Cardiac septum (tissue), 1 donor: ENCODE measurements around the gene TNK2. TPM values are rescaled to one million over a fixed set of nuclear protein-coding genes. Genes with fewer than 3 reads are reported as not detected.
"Not testable (repeated sequence)": the region's sequence is repeated elsewhere in the genome, so short reads cannot be mapped to it uniquely, and the experiment has no call there.

ENCODE experiments used
- DNase-seq: peaks from one replicate; pipeline ENCODE4 v3.0.0-alpha.2; 2020; ENCODE audit warnings: low spot score
- intact Hi-C: fragments of 100-400 bp; cut with DNase I; formaldehyde crosslinking; loops from one replicate; pipeline ENCODE4 v1.14.0; 2022
- long read RNA-seq: library from polyadenylated mRNA; unstranded; transcript quantifications from one replicate; pipeline ENCODE4 v2.0.0, GENCODE V29; 2021
- total RNA-seq: library from RNA; stranded (reverse); fragmentation: NEBNext Ultra II Directional; extraction: Animal tissue kit (Norgen Biotek cat#: 25700); gene quantifications from one replicate; pipeline ENCODE4 v1.2.1, GENCODE V29; 2021
- donor health status: DM: no; HTN: no; CAD: no.

The TNK2 gene
- total RNA-seq, result 48.3 TPM
- long read RNA-seq, transcript TNK2-205 (4 exons, 3,377 nt), result major isoform, 9 of 18 reads
- long read RNA-seq, partial matches to known transcripts, result 7 of 18 reads
- long read RNA-seq, other reads (novel, unspliced or antisense), result 2 of 18 reads

- intact Hi-C loops, result loop anchor here (2.0 kb wide), 1 partner anchor 13 kb away; no protein-coding TSS in a partner anchor
- DNase-seq, result peak; percentile 83
Measured at GRCh38 chr3:195907934-195908693, at the start of gene TNK2. TNK2 (minus strand) TSS chr3:195908551; CDS start chr3:195888588, 19,963 bp downstream.

GRCh38 chr3:195956577-195956976 lies 48.2 kb upstream of the TNK2 start:
- DNase-seq, result no peak
- intact Hi-C loops, result no loop called here

DNA sequence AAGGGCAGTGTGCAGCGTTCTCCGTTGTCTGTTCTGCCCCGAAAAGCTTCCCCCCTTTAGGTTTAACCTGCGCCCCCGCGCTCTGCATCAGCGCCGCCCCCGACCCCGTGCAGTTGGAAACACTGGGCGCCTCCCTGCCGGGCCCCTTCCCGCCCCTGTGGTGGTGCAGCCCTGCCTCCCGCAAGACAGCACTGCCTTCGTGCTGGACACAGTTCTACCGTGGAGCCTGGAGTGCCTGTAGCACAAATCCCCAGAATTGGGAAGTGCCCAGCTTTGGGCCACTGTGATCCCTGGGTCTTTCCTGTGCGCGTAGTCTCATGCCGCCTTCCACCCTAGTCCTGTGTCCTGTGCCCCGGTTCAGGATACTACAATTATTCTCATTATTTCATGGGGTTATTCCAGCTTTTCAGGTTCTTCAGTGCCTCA lies 47.1 kb upstream of the TNK2 start:
- intact Hi-C loops, result not testable (repeated sequence)

DNA sequence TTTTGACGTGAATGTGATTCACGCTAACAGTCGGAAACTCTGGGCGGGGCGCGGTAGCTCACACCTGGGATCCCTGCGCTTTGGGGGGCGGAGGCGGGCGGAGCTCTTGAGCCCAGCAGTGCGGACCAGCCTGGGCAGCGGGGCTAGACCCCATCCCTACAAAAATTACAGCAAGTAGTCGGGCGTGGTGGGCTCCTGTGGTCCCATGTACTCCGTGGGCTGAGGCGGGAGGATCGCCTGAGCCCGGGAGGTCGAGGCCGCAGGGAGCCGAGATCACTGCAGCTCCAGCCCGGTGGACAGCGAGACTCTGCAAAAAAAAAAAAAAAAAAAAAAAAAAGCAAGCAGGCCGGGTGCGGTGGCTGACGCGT lies 46.4 kb upstream of the TNK2 start:
- DNase-seq, intact Hi-C loops: not testable (repeated sequence)

More for the DNA sequence above, 47.1 kb upstream of the TNK2 start:
- peak; percentile 73 for DNase-seq

DNA sequence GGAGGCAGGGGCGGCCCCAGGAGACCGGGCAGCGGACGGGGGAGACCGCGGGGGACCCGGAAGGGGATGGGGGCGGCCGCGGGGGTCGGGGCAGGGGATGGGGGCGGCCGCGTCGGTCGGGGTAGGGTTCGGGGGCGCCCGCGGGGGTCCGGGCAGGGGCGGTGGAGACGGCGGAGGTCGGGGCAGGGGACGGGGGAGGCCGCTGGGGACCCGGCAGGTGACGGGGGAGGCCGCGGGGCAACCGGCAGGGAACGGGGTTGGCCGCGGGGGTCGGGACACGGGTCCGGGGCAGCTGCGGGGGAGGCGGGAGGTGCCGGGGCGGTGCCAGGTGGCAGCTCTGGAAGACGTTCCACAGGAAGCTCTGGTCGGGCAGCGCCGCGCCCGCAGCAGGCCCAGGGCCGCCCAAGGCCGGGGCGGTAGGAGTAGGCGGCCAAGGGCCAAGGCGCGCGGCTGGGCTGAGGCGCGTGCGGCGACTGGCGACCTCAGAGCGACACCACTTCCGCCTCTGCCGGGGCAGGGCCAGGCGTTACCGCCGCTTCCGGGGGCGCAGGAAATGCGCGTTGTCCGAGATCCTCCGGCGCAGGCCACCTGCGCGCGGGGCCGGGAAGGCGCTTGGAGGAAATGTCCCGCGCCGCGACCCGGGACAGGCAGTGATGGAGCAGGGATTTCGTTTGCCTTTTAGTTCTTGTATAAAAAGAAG lies 45.9 kb upstream of the TNK2 start:
- DNase-seq, result peak; percentile 93
- intact Hi-C loops, result not testable (repeated sequence)

DNA sequence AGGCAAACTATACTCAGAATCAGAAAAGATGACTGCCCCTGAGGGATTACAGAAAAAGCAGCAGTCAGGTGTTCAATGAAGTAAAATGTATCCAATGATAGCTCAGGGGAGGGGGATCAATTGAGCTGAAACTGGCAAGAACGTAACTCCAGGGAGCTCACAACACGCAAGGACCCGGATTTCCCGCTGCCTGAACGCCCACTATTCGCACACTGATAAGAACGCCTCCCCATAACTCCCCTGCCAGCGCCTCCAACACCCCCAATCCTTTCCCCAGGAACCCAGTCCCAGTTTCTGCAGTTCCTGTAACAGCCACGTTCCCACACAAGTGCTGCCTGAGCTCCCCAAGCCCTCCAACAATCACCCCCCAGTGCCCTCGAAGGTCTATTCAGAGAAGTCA lies 44.2 kb upstream of the TNK2 start:
- intact Hi-C loops, DNase-seq: not testable (repeated sequence)

DNA sequence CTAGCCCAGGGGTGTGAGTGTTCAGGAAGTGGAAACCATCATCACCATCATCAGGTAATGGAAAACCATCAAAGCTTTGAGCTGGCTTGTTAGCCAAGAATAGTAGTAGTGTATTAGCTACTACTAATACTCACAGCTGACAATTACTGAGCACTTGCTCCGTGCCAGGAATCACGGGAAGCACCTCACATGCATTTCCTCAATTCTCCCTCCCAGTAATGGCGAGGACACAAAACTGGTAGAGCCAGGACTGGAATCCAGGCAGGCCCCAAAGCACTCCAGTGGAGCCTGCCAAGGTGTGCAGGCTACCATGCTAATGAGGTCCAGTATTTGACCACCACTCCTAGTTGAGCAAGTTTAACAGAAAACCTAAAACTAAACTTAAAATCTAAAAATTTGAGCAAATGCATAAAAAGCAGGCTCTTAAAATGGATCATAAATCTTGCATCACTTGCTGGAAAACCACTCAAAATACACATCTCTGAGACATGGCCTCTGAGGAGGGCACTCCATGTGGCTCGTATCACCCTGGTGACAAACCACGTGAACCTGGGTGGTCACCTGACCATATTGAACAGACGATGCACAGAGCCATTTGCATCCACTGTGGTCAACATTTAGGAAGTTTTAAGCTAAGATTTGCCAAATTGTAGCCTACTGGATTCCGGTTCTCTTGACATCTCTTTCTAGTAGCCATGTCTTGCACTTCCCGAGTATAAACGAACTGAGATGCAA lies 43.3 kb upstream of the TNK2 start:
- peak; percentile 36 for DNase-seq
- intact Hi-C loops, result not testable (repeated sequence)

GRCh38 chr3:195950731-195951130 lies 42.4 kb upstream of the TNK2 start:
- intact Hi-C loops, result not testable (repeated sequence)
- peak; percentile 54 for DNase-seq

- intact Hi-C loops, DNase-seq: not testable (repeated sequence)
Measured at GRCh38 chr3:195950164-195950563, 41.8 kb upstream of the TNK2 start.

DNA sequence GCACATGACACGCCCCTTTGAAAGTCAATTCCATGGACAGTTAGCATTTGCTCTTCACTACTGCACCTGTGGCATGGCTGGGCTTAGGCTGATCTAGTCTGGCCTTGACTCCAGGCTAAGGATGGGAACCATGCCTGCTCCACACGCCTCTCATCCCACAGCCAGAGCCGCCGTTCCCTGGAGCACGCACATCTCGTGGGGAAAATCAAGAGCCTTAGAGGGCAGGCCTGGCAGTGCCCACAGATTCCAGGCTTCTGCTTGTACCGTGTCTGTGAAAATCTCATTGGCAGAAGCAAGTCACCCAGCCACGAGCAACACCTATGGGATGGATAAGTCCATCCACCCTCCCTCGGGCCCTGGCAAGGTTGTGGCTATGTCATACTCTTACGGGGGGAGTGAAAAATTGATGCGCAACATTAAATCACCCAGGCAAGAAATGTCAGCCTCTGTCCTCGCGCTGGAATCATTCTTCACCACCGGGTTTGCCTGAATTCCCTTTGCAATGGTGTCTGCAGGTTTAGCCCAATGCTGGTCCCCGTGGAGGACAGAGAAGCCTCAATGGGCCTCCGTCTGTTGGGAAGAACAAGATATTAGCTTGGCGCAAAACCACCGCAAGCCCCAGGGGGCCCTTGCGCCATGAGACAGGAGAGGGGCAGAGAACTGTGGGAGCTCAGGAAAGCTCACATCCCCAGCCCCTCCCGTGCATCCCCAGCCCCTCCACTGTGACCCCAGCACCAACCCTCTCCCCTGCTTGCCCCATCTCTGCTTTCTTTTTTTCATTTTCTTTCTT lies 38.8 kb upstream of the TNK2 start:
- intact Hi-C loops, result not testable (repeated sequence)
- DNase-seq, result peak; percentile 41

DNA sequence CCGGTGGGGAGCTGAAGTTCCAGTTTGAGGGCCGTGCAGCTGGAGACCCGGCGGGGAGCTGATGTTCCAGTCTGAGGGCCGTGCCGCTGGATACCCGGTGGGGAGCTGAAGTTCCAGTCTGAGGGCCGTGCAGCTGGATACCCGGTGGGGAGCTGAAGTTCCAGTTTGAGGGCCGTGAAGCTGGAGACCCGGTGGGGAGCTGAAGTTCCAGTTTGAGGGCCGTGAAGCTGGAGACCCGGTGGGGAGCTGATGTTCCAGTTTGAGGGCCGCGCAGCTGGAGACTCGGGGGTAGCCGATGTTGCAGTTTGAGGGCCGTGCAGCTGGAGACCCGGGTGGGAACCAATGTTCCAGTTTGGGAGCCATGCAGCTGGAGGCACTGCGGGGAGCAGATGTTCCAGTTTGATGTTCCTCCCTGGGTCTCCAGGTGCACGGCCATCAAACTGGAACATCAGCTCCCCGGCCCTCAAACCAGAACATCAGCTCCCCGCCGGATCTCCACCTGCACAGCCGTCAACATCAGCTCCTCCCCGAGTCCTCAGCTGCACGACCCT lies 33.0 kb upstream of the TNK2 start:
- intact Hi-C loops, DNase-seq: not testable (repeated sequence)

GRCh38 chr3:195940806-195941205 lies 32.5 kb upstream of the TNK2 start:
- intact Hi-C loops, DNase-seq: not testable (repeated sequence)

GRCh38 chr3:195939526-195940470 lies 31.4 kb upstream of the TNK2 start:
- intact Hi-C loops, DNase-seq: not testable (repeated sequence)

DNA sequence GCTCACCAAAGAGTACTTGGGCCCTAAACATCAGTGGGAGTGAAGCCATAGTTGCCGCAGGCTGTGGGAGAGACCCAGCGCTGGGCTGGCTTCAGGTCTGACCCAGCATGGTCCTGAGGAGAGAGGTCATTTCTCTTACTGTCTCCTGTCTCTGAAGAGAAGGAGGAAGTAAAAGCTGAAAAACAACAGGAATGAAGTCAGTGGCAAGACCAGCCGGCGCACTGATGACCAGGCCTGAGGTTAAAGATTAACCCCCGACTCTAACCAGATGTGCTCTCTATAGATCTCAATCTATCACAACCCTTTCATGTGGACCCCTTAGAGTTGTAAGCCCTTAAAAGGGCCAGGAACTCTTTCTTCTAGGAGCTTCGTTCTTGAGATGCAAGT lies 24.7 kb upstream of the TNK2 start:
- DNase-seq, result peak; percentile 5
- intact Hi-C loops, result not testable (repeated sequence)

- DNase-seq, result peak; percentile 51
- intact Hi-C loops, result no loop called here
Measured at GRCh38 chr3:195932418-195933043, 24.2 kb upstream of the TNK2 start.

- peak; percentile 26 for DNase-seq
- intact Hi-C loops, result no loop called here
Measured at GRCh38 chr3:195931582-195932273, 23.4 kb upstream of the TNK2 start.

DNA sequence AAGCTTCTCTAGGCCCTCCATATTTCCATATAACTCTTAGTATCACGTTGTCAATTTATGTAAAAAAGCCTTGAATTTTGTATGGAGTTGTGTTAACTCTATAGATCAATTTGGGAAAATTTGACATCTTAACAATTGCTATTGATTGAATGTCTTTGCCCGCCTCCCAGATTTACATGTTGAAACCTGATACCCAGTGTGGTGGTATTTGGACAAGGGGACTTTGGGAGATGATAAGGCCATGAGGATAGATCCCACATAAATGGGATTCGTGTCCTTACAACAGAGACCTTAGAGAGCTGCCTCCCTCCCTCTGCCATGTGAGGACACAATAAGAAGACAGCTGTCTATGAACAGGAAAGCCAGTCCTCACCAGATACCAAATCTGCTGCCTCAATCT lies 21.1 kb upstream of the TNK2 start:
- intact Hi-C loops, result no loop called here
- no peak for DNase-seq
